ENCODE data around the gene KCNJ10.

GRCh38 chr1:160118928-160119327 lies 49.0 kb upstream of the KCNJ10 start:
- TF ChIP-seq CTCF (conservative IDR thresholded peaks at IDR 0.05; ENCODE audit: low read length) (no peak), EZH2phosphoT487 (IDR thresholded peaks at IDR 0.05; ENCODE audit: borderline replicate concordance) (no peak)
